ENCODE results near the gene KCTD1. TPM values are rescaled to one million over a fixed set of nuclear protein-coding genes. Genes with fewer than 3 reads are reported as not detected.
A peak's percentile ranks its signal among the peaks of the same experiment; 100 is the strongest.

Gene KCTD1
- total and polyA plus RNA-seq, 2 of the 8 experiments (the other 6 are each of a cell fraction or from before 2014, with no cell fraction given) = 7.7 to 14.0 TPM

GRCh38 chr18:26421503-26421902, 126.8 kb downstream of the KCTD1 start:
- H4K5ac ChIP-seq (ENCODE audit: insufficient read length, low read depth, low read length) = no peak overlapping the region
- H3K14ac ChIP-seq (ENCODE audit: insufficient read length) = no peak overlapping the region
- no peak overlapping the region for H2AFZ ChIP-seq (ENCODE audit: low read length)
- H2AK5ac ChIP-seq (ENCODE audit: low read depth, low read length) = no peak overlapping the region
- no peak overlapping the region for H3K23ac ChIP-seq (ENCODE audit: insufficient read length)
- H3K56ac ChIP-seq (replicated peaks; ENCODE audit: insufficient read length, low read depth, low read length) = no peak overlapping the region
- no peaks in the 10 kb centered on the region for H3K9me3 ChIP-seq (ENCODE audit: insufficient read depth in 2 of 2, low read depth in 1 of 2, low read length in 1 of 2)
- H2BK120ac ChIP-seq (replicated peaks; ENCODE audit: low read depth, low read length) = no peak overlapping the region
- no peaks in the 10 kb centered on the region for H4K20me1 ChIP-seq (replicated peaks in 1 of 2; ENCODE audit: control insufficient read depth in 1 of 2, insufficient read depth in 2 of 2, low read length in 2 of 2)
- DNase-seq (ENCODE audit: low read depth in 1 of 2, low spot score in 2 of 2) (no peak), FAIRE-seq (no peak)
- no peaks in the 10 kb centered on the region for H3K23me2 ChIP-seq (ENCODE audit: low read depth, low read length)
- no peak overlapping the region for H3K4me3 ChIP-seq (ENCODE audit: extremely low read depth in 1 of 4, insufficient read depth in 2 of 4, low read depth in 3 of 4, low read length in 4 of 4)
- H2BK12ac ChIP-seq (ENCODE audit: low read depth, low read length) = peak overlapping the region; percentile 23; the same call in 1 of the 2 replicates
- no peak overlapping the region for H4K91ac ChIP-seq (replicated peaks; ENCODE audit: insufficient read length, low read length)
- H3K27ac ChIP-seq (ENCODE audit: low read depth, low read length) = no peak overlapping the region; the same call in 1 of the 2 replicates
- H3K4me2 ChIP-seq (ENCODE audit: insufficient read depth in 1 of 2, low read depth in 2 of 2, low read length in 2 of 2) = no peak overlapping the region
- H2BK20ac ChIP-seq (ENCODE audit: low read length) = no peak overlapping the region
- H4K8ac ChIP-seq (ENCODE audit: extremely low read depth, insufficient read depth, low read length) = no peak overlapping the region
- no peaks in the 10 kb centered on the region for H3K36me3 ChIP-seq (ENCODE audit: control insufficient read depth in 2 of 4, insufficient read depth in 4 of 4, low read length in 3 of 4)
- no peak overlapping the region for H3K18ac ChIP-seq (ENCODE audit: extremely low read depth, low read length)
- no peak overlapping the region for H3K4ac ChIP-seq (replicated peaks; ENCODE audit: insufficient read length, low read depth, low read length)
- WGBS, 2 experiments (ENCODE audit: extremely low coverage in 1 of 2, insufficient coverage in 1 of 2, insufficient read length in 1 of 2, insufficient replicate concordance in 2 of 2, low coverage in 1 of 2, low lambda C conversion rate in 2 of 2, missing lambda C conversion rate in 1 of 2) = 81% methylated on average over 6 of the region's 6 CpGs; no CpG with 5 or more reads in 1 of the 2 experiments
- H3K79me1 ChIP-seq (ENCODE audit: low read depth, low read length) = no peaks in the 10 kb centered on the region
- H2BK15ac ChIP-seq (ENCODE audit: low read length) = 0 out of 2 replicates have a peak overlapping the region, but pooled peaks have one; percentile 29
- H3K79me2 ChIP-seq (ENCODE audit: control insufficient read depth in 1 of 2, insufficient read depth in 2 of 2, low read length in 2 of 2) = no peaks in the 10 kb centered on the region
- no peaks in the 10 kb centered on the region for H3K27me3 ChIP-seq (replicated peaks in 1 of 4; ENCODE audit: control insufficient read depth in 3 of 4, extremely low read depth in 1 of 4, insufficient read depth in 3 of 4, low read length in 3 of 4)
- no peak overlapping the region for H3K9ac ChIP-seq (replicated peaks in 1 of 4; ENCODE audit: extremely low read depth in 1 of 4, low read depth in 3 of 4, low read length in 3 of 4)
- POLR2A ChIA-PET (ENCODE audit: partially characterized antibody) = no interaction called here
- H2BK5ac ChIP-seq (ENCODE audit: low read depth, low read length) = no peak overlapping the region
- CTCF ChIA-PET (ENCODE audit: partially characterized antibody) = interaction anchor here (0.6 to 1.1 kb wide), 4 partner anchors 11 to 148 kb away, joined by 3 to 5 read pairs (median 3); no protein-coding TSS in a partner anchor
- no peaks in the 10 kb centered on the region for H3K4me1 ChIP-seq (replicated peaks in 1 of 4; ENCODE audit: control insufficient read depth in 3 of 4, insufficient read depth in 4 of 4, low read length in 3 of 4)
- TF ChIP-seq KDM1A (IDR thresholded peaks at IDR 0.05; ENCODE audit: borderline replicate concordance, low read length) (no peak), RXRA (IDR thresholded peaks at IDR 0.05; ENCODE audit: insufficient read depth, low read depth, low read length) (no peak), POU5F1 (IDR thresholded peaks at IDR 0.05; ENCODE audit: low read depth, low read length) (no peak), CREB1 (IDR thresholded peaks at IDR 0.05) (no peak), YY1 (IDR thresholded peaks at IDR 0.05; ENCODE audit: low read depth, low read length) (no peak), ASH2L (IDR thresholded peaks at IDR 0.05; ENCODE audit: low read length) (no peak), BCL11A (IDR thresholded peaks at IDR 0.05; ENCODE audit: low read depth in 2 of 2, low read length in 2 of 2) (no peak), TCF12 (IDR thresholded peaks at IDR 0.05; ENCODE audit: low read depth, low read length) (no peak), RAD21 (IDR thresholded peaks at IDR 0.05 in 1 of 2, conservative IDR thresholded peaks at IDR 0.05 in 1 of 2; ENCODE audit: low read depth in 2 of 2, low read length in 2 of 2) (no peak), GABPA (IDR thresholded peaks at IDR 0.05; ENCODE audit: borderline replicate concordance, insufficient read depth, low read length) (no peak), SIX5 (IDR thresholded peaks at IDR 0.05; ENCODE audit: low read depth, low read length) (no peak), EZH2 (IDR thresholded peaks at IDR 0.05; ENCODE audit: low read depth, low read length, severe bottlenecking) (no peak), SUZ12 (IDR thresholded peaks at IDR 0.05; ENCODE audit: low read length) (no peak), MAX (IDR thresholded peaks at IDR 0.05) (no peak), RFX5 (IDR thresholded peaks at IDR 0.05; ENCODE audit: borderline replicate concordance, low read depth, low read length) (no peak)

Measured in H1 (cell line).